Kasumi-1 (cell line): ENCODE results near the gene LARP1B.
"Not testable (repeated sequence)": the region's sequence is repeated elsewhere in the genome, so short reads cannot be mapped to it uniquely, and the experiment has no call there.

ENCODE experiments used
- DNase-seq, 2 experiments: peaks; one replicate each; lab custom pipeline; 2025; lab: John Stamatoyannopoulos, UW

LARP1B gene

GRCh38 chr4:128135391-128135790, 74.3 kb downstream of the LARP1B start:
- DNase-seq: no peak

- DNase-seq: no peak
Observed at GRCh38 chr4:128141866-128142265, 80.8 kb downstream of the LARP1B start.

- no peak for DNase-seq
Observed at GRCh38 chr4:128145727-128146126, 84.6 kb downstream of the LARP1B start.

- DNase-seq: no peak
Observed at GRCh38 chr4:128153800-128154199, 92.7 kb downstream of the LARP1B start.

GRCh38 chr4:128155231-128155855, 94.2 kb downstream of the LARP1B start:
- DNase-seq: peak; percentile 87 to 91

GRCh38 chr4:128155874-128156456, 94.9 kb downstream of the LARP1B start:
- DNase-seq: no peak

GRCh38 chr4:128156472-128156871, 95.4 kb downstream of the LARP1B start:
- not testable (repeated sequence) for DNase-seq

GRCh38 chr4:128158894-128159293, 97.8 kb downstream of the LARP1B start:
- DNase-seq: no peak

- no peak for DNase-seq
Observed at GRCh38 chr4:128159967-128160366, 98.9 kb downstream of the LARP1B start.

GRCh38 chr4:128161138-128161537, 100.0 kb downstream of the LARP1B start:
- DNase-seq: no peak

- no peak for DNase-seq
Observed at GRCh38 chr4:128162434-128162833, 101.3 kb downstream of the LARP1B start.

GRCh38 chr4:128163177-128164117, 102.3 kb downstream of the LARP1B start:
- DNase-seq: no peak

- no peak for DNase-seq
Observed at GRCh38 chr4:128166982-128167381, 105.9 kb downstream of the LARP1B start.

GRCh38 chr4:128168701-128169100, 107.6 kb downstream of the LARP1B start:
- DNase-seq: no peak

- DNase-seq: no peak
Observed at GRCh38 chr4:128169245-128169644, 108.1 kb downstream of the LARP1B start.

- DNase-seq: no peak
Observed at GRCh38 chr4:128176643-128177042, 115.5 kb downstream of the LARP1B start.

- peak; percentile 47 to 61 for DNase-seq
Observed at GRCh38 chr4:128177498-128177897, 116.4 kb downstream of the LARP1B start.

GRCh38 chr4:128186623-128187022, 125.5 kb downstream of the LARP1B start:
- no peak for DNase-seq

GRCh38 chr4:128191115-128191781, 130.1 kb downstream of the LARP1B start:
- peak; percentile 77 to 85 for DNase-seq

- DNase-seq: peak; percentile 85 to 89
Observed at GRCh38 chr4:128220286-128221235, 159.4 kb downstream of the LARP1B start.

GRCh38 chr4:128221586-128221985, 160.5 kb downstream of the LARP1B start:
- no peak for DNase-seq
